Trophoblast cell (in vitro differentiated cells and primary cell): ENCODE data around the gene BCAN.

Source experiments
- DNase-seq, 2 donors: peaks; one replicate each; pipeline ENCODE4 v3.0.0-alpha.2; 2016
- H2AFZ ChIP-seq: 2 replicates; pipeline ENCODE4 v1.6.1; 2013; ENCODE audit warnings: low read length, moderate library complexity, mild to moderate bottlenecking; ENCODE audit not compliant: insufficient read depth, poor library complexity
- H2AK5ac ChIP-seq: 2 replicates; pipeline ENCODE4 v1.6.1; 2013; ENCODE audit warnings: mild to moderate bottlenecking, low read length
- H2BK120ac ChIP-seq: 2 replicates; pipeline ENCODE4 v1.6.1; 2013; ENCODE audit warnings: low read length, mild to moderate bottlenecking, moderate library complexity; ENCODE audit not compliant: insufficient read depth, poor library complexity
- H2BK12ac ChIP-seq: 2 replicates; pipeline ENCODE4 v1.6.1; 2013; ENCODE audit warnings: mild to moderate bottlenecking, low read length, moderate library complexity
- H2BK5ac ChIP-seq: 2 replicates; pipeline ENCODE4 v1.6.1; 2013; ENCODE audit warnings: low read length, low read depth, moderate library complexity, mild to moderate bottlenecking; ENCODE audit not compliant: poor library complexity
- H3K14ac ChIP-seq: 2 replicates; pipeline ENCODE4 v1.6.1; 2013; ENCODE audit warnings: mild to moderate bottlenecking, low read length
- H3K18ac ChIP-seq: 2 replicates; pipeline ENCODE4 v1.6.1; 2013; ENCODE audit warnings: mild to moderate bottlenecking, low read length
- H3K23ac ChIP-seq: 2 replicates; pipeline ENCODE4 v1.6.1; 2013; ENCODE audit warnings: low read length
- H3K27ac ChIP-seq: 2 replicates; pipeline ENCODE4 v1.5.1; 2013; ENCODE audit warnings: low read depth, mild to moderate bottlenecking, inconsistent platforms, low read length, moderate library complexity
- H3K27me3 ChIP-seq: 2 replicates; pipeline ENCODE4 v1.6.1; 2013; ENCODE audit warnings: inconsistent platforms, mild to moderate bottlenecking, low read length, moderate library complexity; ENCODE audit not compliant: insufficient read depth
- H3K36me3 ChIP-seq, 2 experiments: 1 replicate in 1 of 2; 2 replicates in 1 of 2; pipeline ENCODE4 v1.6.1; 2013; ENCODE audit warnings: low read length in 2 of 2, mild to moderate bottlenecking in 2 of 2, moderate library complexity in 1 of 2; ENCODE audit not compliant: insufficient read depth in 2 of 2, control insufficient read depth in 1 of 2
- H3K4ac ChIP-seq: 2 replicates; pipeline ENCODE4 v1.6.1; 2013; ENCODE audit warnings: low read depth, mild to moderate bottlenecking, low read length, moderate library complexity
- H3K4me1 ChIP-seq, 2 experiments: 1 replicate in 1 of 2; 2 replicates in 1 of 2; pipeline ENCODE4 v1.6.1; 2013; ENCODE audit warnings: low read length in 2 of 2, mild to moderate bottlenecking in 2 of 2, moderate library complexity in 1 of 2; ENCODE audit not compliant: insufficient read depth in 2 of 2, control insufficient read depth in 1 of 2
- H3K4me2 ChIP-seq: 2 replicates; pipeline ENCODE4 v1.6.1; 2013; ENCODE audit warnings: inconsistent platforms, mild to moderate bottlenecking, low read length, moderate library complexity
- H3K4me3 ChIP-seq: 2 replicates; pipeline ENCODE4 v1.5.1; 2013; ENCODE audit warnings: mild to moderate bottlenecking, low read depth, low read length, inconsistent platforms
- H3K79me1 ChIP-seq: one replicate; pipeline ENCODE4 v1.6.1; 2013; ENCODE audit warnings: low read length
- H3K79me2 ChIP-seq: 2 replicates; pipeline ENCODE4 v1.6.1; 2013; ENCODE audit warnings: low read length, mild to moderate bottlenecking; ENCODE audit not compliant: control insufficient read depth, insufficient read depth, poor library complexity
- H3K9ac ChIP-seq: 2 replicates; pipeline ENCODE4 v1.6.1; 2013; ENCODE audit warnings: mild to moderate bottlenecking, low read length
- H3K9me3 ChIP-seq: 2 replicates; pipeline ENCODE4 v1.6.1; 2013; ENCODE audit warnings: low read depth, mild to moderate bottlenecking, control low read depth, inconsistent platforms, low read length; ENCODE audit not compliant: insufficient read depth
- H4K12ac ChIP-seq: 2 replicates; pipeline ENCODE4 v1.6.1; 2013; ENCODE audit warnings: low read depth, mild to moderate bottlenecking, low read length, moderate library complexity
- H4K8ac ChIP-seq: 2 replicates; pipeline ENCODE4 v1.6.1; 2013; ENCODE audit warnings: low read depth, mild to moderate bottlenecking, low read length, moderate library complexity
- H4K91ac ChIP-seq: one replicate; pipeline ENCODE4 v1.6.1; 2013; ENCODE audit warnings: low read depth, mild to moderate bottlenecking, low read length, moderate library complexity
- WGBS: extraction: QIAGEN DNeasy Blood & Tissue Kit; methylation state at CpG from one replicate; pipeline ENCODE4 v1.1.7; 2013; ENCODE audit warnings: missing lambda C conversion rate; ENCODE audit not compliant: insufficient read length, insufficient coverage; ENCODE audit errors: extremely low coverage; 5-methylcytosine and 5-hydroxymethylcytosine counted together

Gene BCAN

DNA sequence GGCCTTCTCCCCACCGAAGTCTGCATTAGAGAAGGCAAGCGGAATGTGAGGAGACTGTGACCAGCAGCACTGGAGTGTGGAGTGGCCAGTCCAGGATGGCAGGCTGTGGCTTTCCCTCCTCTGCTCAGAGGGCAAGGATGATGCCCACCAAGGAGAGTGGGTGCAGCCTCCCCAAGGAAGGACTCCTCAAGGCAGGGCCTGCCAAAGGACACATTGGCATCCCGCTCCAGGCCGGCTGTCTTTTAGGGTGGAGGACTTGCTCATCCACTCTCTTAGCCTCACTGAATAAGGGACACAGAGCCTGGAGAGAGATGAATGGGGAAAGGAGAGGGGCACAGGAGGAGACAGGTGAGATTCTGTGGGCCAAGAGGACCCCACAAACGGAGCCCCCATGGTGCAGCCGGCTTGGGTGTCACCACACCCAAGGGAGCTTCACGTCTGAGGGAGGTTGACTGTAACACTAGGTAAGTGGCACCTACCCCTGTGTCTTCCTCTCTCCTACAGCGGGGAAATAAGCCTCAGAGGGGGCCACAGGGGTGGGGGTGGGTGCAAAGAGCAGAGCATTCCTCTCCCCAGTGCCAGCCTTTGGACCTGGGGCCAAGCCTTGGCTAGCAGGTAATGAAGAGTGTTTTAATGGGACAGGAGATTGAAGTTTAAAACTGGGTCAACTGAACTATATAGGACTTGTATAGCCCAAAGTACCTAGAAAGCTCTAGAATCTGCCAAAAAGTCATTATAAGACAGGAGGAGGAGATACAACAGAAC lies 39.5 kb downstream of the BCAN start:
- Histone ChIP-seq H3K4me1 (peaks cover 2 to 11% of the 10 kb centered on the region in 2 experiments), H3K23ac (no peak overlapping the region), H2BK5ac (no peak overlapping the region), H2BK12ac (no peak overlapping the region), H3K14ac (no peak overlapping the region), H3K36me3 (no peaks in the 10 kb centered on the region), H3K4ac (no peak overlapping the region), H2BK120ac (no peak overlapping the region), H3K27ac (no peak overlapping the region), H3K18ac (no peak overlapping the region), H4K8ac (no peak overlapping the region), H2AFZ (no peak overlapping the region), H3K4me2 (no peak overlapping the region), H3K79me1 (peaks cover 12% of the 10 kb centered on the region), H3K9me3 (no peaks in the 10 kb centered on the region), H3K9ac (peak overlapping the region; percentile 49), H3K4me3 (peak overlapping the region; percentile 38), H4K91ac (no peak overlapping the region), H3K79me2 (peaks cover 7% of the 10 kb centered on the region), H4K12ac (no peak overlapping the region), H3K27me3 (no peaks in the 10 kb centered on the region), H2AK5ac (no peak overlapping the region)
- no CpG with 5 or more reads among the region's 8 CpGs for WGBS
- DNase-seq = no peak

DNA sequence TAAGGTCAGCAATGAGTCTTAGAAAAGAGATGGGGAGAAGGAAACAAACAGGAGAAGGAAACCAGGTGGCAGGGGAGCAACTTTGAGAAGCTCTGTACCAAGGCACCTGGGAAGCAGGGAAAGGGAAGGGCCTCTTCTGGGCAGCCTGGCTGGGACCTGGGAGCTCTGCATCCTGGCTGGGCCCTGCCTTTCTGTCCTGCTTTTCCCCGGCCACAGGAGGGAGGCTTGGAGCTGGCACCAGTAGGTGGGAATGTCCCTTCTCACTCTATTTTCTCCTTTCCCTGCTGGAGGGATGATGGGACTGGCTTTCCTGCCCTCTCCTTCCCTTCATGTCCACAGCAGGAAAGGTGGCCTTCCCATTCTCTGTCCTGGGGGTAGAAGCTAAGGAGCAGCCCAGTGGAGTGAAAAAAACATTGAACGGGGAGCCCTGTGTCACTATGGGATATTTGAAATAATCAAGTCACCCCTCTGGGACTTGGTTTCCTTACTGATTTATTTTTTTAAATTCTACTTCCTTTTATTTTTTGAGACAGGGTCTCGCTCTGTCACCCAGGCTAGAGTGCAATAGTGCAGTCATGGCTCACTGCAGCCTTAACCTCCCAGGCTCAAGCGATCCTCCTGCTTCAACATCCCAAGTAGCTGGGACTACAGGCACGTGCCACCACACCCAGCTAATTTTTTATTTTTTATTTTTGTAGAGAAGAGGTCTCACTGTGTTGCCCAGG lies 40.4 kb downstream of the BCAN start:
- Histone ChIP-seq H3K79me1 (peaks cover 4% of the 10 kb centered on the region), H3K27me3 (no peaks in the 10 kb centered on the region), H3K23ac (no peak overlapping the region), H3K79me2 (no peaks in the 10 kb centered on the region), H2AFZ (no peak overlapping the region), H3K4me1 (peaks cover 2 to 6% of the 10 kb centered on the region in 2 experiments), H3K9ac (no peak overlapping the region), H2BK5ac (no peak overlapping the region), H4K12ac (no peak overlapping the region), H3K4me2 (no peak overlapping the region), H3K4ac (no peak overlapping the region), H3K36me3 (no peaks in the 10 kb centered on the region), H3K27ac (no peak overlapping the region), H3K18ac (no peak overlapping the region), H4K8ac (no peak overlapping the region), H3K9me3 (no peaks in the 10 kb centered on the region), H4K91ac (no peak overlapping the region), H2BK120ac (no peak overlapping the region), H3K4me3 (no peak overlapping the region), H3K14ac (no peak overlapping the region), H2BK12ac (no peak overlapping the region), H2AK5ac (no peak overlapping the region)
- DNase-seq = no peak
- WGBS = no CpG with 5 or more reads among the region's 5 CpGs

DNA sequence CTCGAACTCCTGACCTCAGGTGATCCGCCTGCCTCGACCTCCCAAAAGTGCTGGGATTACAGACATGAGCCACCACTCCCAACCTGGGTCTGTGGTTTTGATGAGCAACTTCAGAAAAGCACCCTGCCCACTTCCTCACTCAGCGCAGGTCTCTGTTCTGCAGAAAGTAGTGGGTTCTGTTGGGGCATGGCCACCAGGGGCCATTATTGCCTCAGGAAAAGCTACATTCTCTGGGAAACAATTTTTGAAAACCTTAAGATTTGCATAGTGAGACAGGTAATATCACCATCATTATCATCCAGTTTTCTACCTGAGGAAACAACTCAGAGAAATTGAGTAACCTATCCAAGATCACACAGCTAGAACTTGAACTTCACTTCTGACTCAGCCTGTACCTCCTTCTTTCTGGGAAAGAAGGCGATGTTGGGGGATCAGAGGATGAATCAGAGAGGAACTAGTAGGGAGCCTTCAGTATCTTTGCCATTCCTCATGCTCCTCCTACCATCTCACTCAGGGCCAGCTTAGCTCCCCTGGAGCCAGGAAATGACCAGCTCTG lies 42.4 kb downstream of the BCAN start:
- WGBS = no CpG with 5 or more reads among the region's 5 CpGs
- no peak overlapping the region for H2BK12ac ChIP-seq
- no peaks in the 10 kb centered on the region for H3K79me1 ChIP-seq
- no peak overlapping the region for H2BK5ac ChIP-seq
- no peak overlapping the region for H2AK5ac ChIP-seq
- no peaks in the 10 kb centered on the region for H3K27me3 ChIP-seq
- no peak overlapping the region for H3K9ac ChIP-seq
- H2BK120ac ChIP-seq = no peak overlapping the region
- H3K9me3 ChIP-seq = no peaks in the 10 kb centered on the region
- no peak overlapping the region for H3K14ac ChIP-seq
- no peak overlapping the region for H3K23ac ChIP-seq
- H3K4ac ChIP-seq = no peak overlapping the region
- no peak overlapping the region for H4K12ac ChIP-seq
- H4K8ac ChIP-seq = no peak overlapping the region
- no peaks in the 10 kb centered on the region for H3K79me2 ChIP-seq
- H3K4me1 ChIP-seq = peaks cover 2% of the 10 kb centered on the region in 2 experiments
- peak; percentile 24 to 26 for DNase-seq
- H3K4me3 ChIP-seq = no peak overlapping the region
- no peaks in the 10 kb centered on the region for H3K36me3 ChIP-seq
- no peak overlapping the region for H3K4me2 ChIP-seq
- no peak overlapping the region for H4K91ac ChIP-seq
- no peak overlapping the region for H2AFZ ChIP-seq
- H3K27ac ChIP-seq = no peak overlapping the region
- no peak overlapping the region for H3K18ac ChIP-seq

DNA sequence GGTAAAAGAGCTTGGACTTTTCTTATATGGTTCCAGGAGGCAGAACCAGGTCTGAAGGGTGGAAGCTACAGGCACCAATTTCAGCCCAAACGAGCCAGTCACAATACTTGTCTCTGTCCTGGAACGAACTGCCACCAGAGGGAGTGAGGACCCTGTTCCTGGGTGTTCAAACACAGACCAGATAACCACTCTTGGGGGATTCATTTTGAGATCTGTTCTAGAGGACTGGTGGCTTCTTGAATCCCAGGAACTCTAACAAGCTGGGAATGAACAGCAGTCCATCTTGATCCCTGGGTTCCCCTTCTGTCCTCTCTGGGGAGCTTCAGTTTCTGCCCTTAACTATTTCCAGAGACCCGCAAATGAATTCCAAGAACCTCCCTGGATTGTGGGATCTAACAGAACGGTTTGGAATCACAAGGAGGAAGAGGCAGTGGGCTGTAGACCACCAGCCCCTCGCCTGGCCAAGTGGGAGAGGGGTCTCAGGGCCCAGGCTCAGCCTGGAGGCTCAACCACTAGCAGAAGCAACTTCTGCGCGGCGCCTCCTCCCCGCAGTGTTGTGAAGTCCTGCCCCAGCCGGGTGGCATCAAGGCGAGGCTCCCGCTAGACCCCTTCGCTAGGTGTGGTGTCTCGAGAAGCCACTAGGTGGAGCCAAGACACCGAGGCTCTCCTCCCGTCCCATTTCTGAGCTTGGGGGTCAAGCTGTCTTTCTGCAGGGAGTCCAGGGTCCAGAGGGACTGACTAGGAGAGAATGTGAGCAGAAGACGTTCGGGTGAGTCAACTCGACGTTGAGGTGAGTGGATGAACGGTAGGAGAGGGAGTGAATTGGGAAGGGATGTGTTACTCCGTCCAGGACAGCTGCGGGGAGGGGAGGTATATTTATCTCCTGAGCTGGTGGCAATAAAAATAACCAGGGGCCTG lies 47.4 kb downstream of the BCAN start:
- Histone ChIP-seq H2BK12ac (peak overlapping the region; percentile 81), H2AK5ac (no peak overlapping the region), H3K9ac (no peak overlapping the region), H3K14ac (no peak overlapping the region), H3K18ac (no peak overlapping the region), H3K27ac (no peak overlapping the region), H4K91ac (peak overlapping the region; percentile 45), H3K4me3 (no peak overlapping the region), H4K8ac (peak overlapping the region; percentile 32), H2BK5ac (no peak overlapping the region), H3K79me2 (peaks cover 3% of the 10 kb centered on the region), H3K4ac (no peak overlapping the region), H3K23ac (no peak overlapping the region), H2BK120ac (no peak overlapping the region), H3K4me1 (peaks cover 40 to 47% of the 10 kb centered on the region in 2 experiments), H3K79me1 (peaks cover 28% of the 10 kb centered on the region), H2AFZ (peak overlapping the region; percentile 61), H3K9me3 (no peaks in the 10 kb centered on the region), H3K36me3 (no peaks in the 10 kb centered on the region), H3K27me3 (no peaks in the 10 kb centered on the region), H3K4me2 (peak overlapping the region; percentile 28), H4K12ac (no peak overlapping the region)
- no CpG with 5 or more reads among the region's 23 CpGs for WGBS
- peak; percentile 77 to 90 for DNase-seq
